AG04450 (cell line): ENCODE measurements around the gene FPGS. TPM values are rescaled to one million over a fixed set of nuclear protein-coding genes. Genes with fewer than 3 reads are reported as not detected.
A peak's percentile ranks its signal among the peaks of the same experiment; 100 is the strongest.

Experiments used
- CTCF ChIA-PET: fragments of 300-600, 350-600 bp; formaldehyde crosslinking; extraction: SDS; loops from one replicate; lab custom pipeline; 2022; ENCODE audit warnings: antibody characterized with exemption, inconsistent platforms; lab: Charles Lee
- POLR2A ChIA-PET: fragments of 350-600 bp; formaldehyde crosslinking; extraction: SDS; loops from one replicate; lab custom pipeline; 2021; ENCODE audit warnings: antibody characterized with exemption, inconsistent platforms; lab: Yijun Ruan, JAX
- DNase-seq: peaks from one replicate; pipeline ENCODE4 v3.0.0-alpha.2; 2011; ENCODE audit warnings: low read depth, low spot score
- H3K27ac ChIP-seq: one replicate; pipeline ENCODE4 v1.5.1; 2012; ENCODE audit warnings: low read depth, low read length, control low read depth
- H3K27me3 ChIP-seq: one replicate; pipeline ENCODE4 v1.6.0; 2012; ENCODE audit warnings: low read length; ENCODE audit not compliant: control insufficient read depth, insufficient read depth
- H3K4me3 ChIP-seq: 2 replicates; pipeline ENCODE4 v1.5.1; 2011; ENCODE audit warnings: mild to moderate bottlenecking, low read depth, low read length, control low read depth
- H3K9me3 ChIP-seq: 2 replicates; pipeline ENCODE4 v1.5.1; 2012; ENCODE audit warnings: low read length; ENCODE audit not compliant: control insufficient read depth, insufficient read depth
- polyA plus RNA-seq: library from polyadenylated mRNA; depleted of rRNA; stranded (reverse); fragments of >200 nt; gene quantifications from 2 replicates; pipeline ENCODE4 v1.2.3, GENCODE V29; 2011
- TF ChIP-seq, protein P1 (sequence below): IDR thresholded peaks from 2 replicates; pipeline ENCODE4 v1.5.1; 2011; ENCODE audit warnings: low read depth, low read length, control low read depth, inconsistent platforms

The FPGS gene
- polyA plus RNA-seq, 1 experiment: 24.8 TPM

DNA sequence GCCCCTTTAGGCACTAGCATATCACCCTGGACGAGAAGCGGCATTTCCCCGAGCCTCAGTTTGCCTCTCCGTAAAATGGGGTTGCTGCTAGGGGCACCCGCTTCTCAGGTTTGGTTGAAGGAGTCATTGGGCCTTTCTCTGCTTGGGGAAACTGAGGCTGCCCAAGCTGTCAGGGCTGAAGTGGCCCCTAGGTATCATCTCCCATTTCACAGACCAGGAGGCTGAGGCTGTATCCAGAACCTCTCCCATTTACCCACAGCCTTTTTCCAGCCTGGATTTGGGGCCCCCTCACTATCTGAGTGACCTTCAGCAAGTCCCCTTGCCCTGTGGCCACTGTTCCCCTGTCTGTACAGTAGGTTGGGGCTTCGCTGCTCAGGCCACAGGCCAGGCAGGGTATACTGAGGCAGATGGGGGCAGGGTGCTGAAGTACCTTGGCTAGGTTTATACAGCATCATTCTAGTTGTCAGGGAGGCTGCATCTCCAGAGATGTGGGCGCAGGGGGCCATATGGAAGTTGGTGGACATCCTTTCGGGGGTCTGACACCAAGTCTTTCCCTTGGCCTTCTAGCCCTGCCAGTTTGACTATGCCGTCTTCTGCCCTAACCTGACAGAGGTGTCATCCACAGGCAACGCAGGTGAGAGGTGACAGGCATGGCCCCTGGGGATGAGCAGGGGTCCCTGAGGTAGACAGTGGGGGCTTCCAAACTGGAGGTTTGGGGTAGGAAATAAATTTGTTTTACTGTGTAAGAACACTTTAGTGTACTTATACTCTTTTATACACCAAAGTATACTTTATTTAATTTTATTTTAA, 7.9 kb downstream of the FPGS start:
- Histone ChIP-seq H3K4me3 (no peak overlapping the region), H3K27ac (no peak overlapping the region), H3K9me3 (no peaks in the 10 kb centered on the region; the same call in 1 of the 2 replicates), H3K27me3 (no peaks in the 10 kb centered on the region)
- POLR2A ChIA-PET: no interaction called here
- TF ChIP-seq, protein P1, sequence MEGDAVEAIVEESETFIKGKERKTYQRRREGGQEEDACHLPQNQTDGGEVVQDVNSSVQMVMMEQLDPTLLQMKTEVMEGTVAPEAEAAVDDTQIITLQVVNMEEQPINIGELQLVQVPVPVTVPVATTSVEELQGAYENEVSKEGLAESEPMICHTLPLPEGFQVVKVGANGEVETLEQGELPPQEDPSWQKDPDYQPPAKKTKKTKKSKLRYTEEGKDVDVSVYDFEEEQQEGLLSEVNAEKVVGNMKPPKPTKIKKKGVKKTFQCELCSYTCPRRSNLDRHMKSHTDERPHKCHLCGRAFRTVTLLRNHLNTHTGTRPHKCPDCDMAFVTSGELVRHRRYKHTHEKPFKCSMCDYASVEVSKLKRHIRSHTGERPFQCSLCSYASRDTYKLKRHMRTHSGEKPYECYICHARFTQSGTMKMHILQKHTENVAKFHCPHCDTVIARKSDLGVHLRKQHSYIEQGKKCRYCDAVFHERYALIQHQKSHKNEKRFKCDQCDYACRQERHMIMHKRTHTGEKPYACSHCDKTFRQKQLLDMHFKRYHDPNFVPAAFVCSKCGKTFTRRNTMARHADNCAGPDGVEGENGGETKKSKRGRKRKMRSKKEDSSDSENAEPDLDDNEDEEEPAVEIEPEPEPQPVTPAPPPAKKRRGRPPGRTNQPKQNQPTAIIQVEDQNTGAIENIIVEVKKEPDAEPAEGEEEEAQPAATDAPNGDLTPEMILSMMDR: no peak
- CTCF ChIA-PET: no interaction called here
- no peak for DNase-seq

GRCh38 chr9:127812011-127812410, 9.3 kb downstream of the FPGS start:
- TF ChIP-seq, protein P1: no peak
- no peaks in the 10 kb centered on the region for H3K27me3 ChIP-seq
- no peaks in the 10 kb centered on the region; the same call in 1 of the 2 replicates for H3K9me3 ChIP-seq
- no peak overlapping the region for H3K27ac ChIP-seq
- ChIA-PET POLR2A (interaction anchor here (0.5 to 1.2 kb wide), 3 partner anchors 9 to 58 kb away, joined by 4 to 5 read pairs (median 4); partner anchors contain the start of gene FPGS), CTCF (no interaction called here)
- no peak overlapping the region for H3K4me3 ChIP-seq
- DNase-seq: no peak

DNA sequence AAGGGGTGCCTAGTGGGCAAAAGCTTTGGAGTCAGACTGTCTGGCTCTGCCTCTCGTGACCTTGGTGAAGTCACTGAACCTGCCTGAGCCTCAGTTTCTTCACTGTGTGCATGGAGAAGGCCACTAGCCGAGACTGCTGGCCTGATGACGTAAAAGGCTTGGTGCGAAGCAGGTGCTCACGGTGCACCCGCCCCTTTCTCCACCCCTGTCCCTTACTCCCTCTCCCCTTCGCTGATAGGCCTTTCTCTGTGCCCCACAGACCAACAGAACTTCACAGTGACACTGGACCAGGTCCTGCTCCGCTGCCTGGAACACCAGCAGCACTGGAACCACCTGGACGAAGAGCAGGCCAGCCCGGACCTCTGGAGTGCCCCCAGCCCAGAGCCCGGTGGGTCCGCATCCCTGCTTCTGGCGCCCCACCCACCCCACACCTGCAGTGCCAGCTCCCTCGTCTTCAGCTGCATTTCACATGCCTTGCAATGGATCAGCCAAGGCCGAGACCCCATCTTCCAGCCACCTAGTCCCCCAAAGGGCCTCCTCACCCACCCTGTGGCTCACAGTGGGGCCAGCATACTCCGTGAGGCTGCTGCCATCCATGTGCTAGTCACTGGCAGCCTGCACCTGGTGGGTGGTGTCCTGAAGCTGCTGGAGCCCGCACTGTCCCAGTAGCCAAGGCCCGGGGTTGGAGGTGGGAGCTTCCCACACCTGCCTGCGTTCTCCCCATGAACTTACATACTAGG, 10.4 kb downstream of the FPGS start:
- Histone ChIP-seq H3K27me3 (no peaks in the 10 kb centered on the region), H3K27ac (peak overlapping the region; percentile 11), H3K4me3 (no peak overlapping the region), H3K9me3 (no peaks in the 10 kb centered on the region; the same call in 1 of the 2 replicates)
- ChIA-PET CTCF (no interaction called here), POLR2A (no interaction called here)
- TF ChIP-seq, protein P1: no peak
- DNase-seq: no peak

DNA sequence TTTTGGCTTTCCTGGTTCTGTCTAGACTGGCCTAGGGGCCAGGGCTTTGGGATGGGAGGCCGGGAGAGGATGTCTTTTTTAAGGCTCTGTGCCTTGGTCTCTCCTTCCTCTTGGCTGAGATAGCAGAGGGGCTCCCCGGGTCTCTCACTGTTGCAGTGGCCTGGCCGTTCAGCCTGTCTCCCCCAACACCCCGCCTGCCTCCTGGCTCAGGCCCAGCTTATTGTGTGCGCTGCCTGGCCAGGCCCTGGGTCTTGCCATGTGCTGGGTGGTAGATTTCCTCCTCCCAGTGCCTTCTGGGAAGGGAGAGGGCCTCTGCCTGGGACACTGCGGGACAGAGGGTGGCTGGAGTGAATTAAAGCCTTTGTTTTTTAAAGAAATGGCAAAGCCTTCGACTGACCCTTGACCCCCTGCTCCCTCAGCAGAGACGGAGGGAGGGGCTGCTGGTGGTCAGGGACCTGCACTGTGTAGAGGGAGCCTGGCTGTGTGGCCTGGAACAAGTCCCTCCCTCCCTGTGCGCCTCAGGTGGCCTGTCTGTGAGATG, 11.1 kb downstream of the FPGS start:
- Histone ChIP-seq H3K9me3 (no peaks in the 10 kb centered on the region; the same call in 1 of the 2 replicates), H3K4me3 (no peak overlapping the region), H3K27ac (peak overlapping the region; percentile 11), H3K27me3 (no peaks in the 10 kb centered on the region)
- CTCF ChIA-PET: no interaction called here
- DNase-seq: no peak
- TF ChIP-seq, protein P1: no peak
- POLR2A ChIA-PET: no interaction called here
